ENCODE measurements around the gene TRIM64.
"Not testable (repeated sequence)": the region's sequence is repeated elsewhere in the genome, so short reads cannot be mapped to it uniquely, and the experiment has no call there.

Gene TRIM64, protein sequence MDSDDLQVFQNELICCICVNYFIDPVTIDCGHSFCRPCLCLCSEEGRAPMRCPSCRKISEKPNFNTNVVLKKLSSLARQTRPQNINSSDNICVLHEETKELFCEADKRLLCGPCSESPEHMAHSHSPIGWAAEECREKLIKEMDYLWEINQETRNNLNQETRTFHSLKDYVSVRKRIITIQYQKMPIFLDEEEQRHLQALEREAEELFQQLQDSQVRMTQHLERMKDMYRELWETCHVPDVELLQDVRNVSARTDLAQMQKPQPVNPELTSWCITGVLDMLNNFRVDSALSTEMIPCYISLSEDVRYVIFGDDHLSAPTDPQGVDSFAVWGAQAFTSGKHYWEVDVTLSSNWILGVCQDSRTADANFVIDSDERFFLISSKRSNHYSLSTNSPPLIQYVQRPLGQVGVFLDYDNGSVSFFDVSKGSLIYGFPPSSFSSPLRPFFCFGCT

DNA sequence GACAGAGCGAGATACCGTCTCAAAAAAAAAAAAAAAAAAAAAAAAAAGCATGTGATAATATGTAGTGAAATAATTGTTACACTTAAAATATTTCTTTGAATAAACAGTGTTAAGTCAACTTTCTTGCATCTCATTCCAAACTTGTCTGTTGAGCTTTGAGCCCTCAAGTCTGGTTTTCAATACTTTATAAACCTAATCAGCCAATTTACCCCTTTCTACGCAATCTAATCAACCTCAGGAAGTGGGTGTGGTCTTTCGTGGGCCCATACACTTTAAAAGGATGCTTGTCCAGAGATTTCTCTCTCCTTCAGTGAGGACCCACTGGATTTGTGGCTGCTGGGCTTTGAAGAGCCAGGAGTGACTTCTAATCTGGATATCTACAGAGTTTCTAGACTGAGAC, at the start of gene TRIM64:
TRIM64 (plus strand) TSS at position 301 of the 400 bp plus-strand sequence. CDS start 2,467 bp downstream, outside the sequence.
- DNase-seq = not testable (repeated sequence)

DNA sequence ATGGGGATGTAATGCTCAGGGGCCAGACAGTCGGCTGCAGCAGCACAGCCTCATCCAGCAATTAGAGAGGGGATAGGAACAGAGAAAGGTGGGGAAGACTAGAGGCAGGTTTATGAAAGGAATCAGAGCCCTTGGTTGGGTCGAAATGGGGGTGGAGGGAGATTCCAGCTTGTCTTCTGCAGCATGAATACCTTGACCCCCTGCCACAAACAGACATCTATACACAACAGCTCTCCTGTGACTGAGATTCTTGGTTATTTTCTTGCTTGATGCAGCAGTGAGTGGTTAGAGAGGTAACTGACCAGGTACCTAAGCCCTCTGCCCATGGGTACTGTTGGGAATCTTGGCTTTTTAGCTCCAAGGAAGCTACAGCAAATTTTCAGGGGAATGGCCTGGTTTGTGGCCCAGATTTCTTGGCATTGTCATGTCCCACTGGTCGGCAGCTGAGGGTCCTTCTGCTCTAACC, 43.6 kb upstream of the TRIM64 start, which contains the start of gene TRIM49D1:
TRIM49D1 (minus strand) TSS at position 51 of the 466 bp plus-strand sequence. CDS start 4,535 bp downstream, outside the sequence.
- DNase-seq = no peak

DNA sequence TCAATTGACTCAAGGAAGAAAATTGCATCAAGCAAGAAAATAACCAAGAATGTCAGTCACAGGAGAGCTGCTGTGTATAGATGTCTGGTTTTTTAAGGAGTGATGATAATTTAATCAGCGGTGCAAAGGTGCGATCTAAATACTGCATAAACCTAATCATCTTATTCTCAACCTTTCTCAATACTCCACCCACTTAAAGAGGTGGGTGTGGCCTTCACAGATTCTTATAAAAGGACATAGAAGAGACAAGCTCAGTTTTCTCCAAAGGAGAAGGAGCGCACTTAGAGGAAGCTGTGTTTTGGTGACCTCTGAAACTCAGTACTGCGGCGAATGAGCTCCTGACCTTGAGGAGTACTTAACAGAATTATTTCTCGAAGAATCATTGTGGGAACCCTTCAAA, 42.1 kb upstream of the TRIM64 start, which contains the start of gene TRIM49D2:
TRIM49D2 (plus strand) TSS at position 301 of the 400 bp plus-strand sequence. CDS start 2,698 bp downstream, outside the sequence.
- DNase-seq = not testable (repeated sequence)

DNA sequence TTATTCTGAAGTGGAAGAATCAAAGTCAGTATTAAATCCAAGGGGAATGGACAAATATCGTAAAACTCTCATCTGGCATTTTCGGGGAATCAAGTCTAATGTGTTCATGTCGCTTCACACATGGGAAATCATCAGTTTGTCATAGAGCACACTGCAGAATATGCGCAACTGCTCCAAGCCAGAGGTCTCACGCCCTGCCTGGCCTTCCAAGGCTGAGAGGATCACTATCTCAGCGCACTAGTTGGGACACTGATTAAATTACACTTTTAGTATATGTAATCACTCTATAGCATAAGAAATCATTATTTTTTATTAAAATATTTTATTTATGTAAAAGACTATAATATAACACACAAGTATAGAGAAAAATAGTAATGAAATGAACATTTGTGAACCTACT, 5.0 kb upstream of the TRIM64 start:
- not testable (repeated sequence) for DNase-seq

Data from DMS79 (cell line).